Right atrium auricular region (tissue), 2 donors: ENCODE results near the gene NSFL1C. TPM values are rescaled to one million over a fixed set of nuclear protein-coding genes. Genes with fewer than 3 reads are reported as not detected.
A peak's percentile ranks its signal among the peaks of the same experiment; 100 is the strongest.

ENCODE experiments used
- DNase-seq: peaks from one replicate; pipeline ENCODE4 v3.0.0-alpha.2; 2019; ENCODE audit warnings: low spot score
- H3K27ac ChIP-seq, 2 donors: fragments of 200-600 bp; sonication (generic); 1 replicate in 1 of 2; 2 replicates in 1 of 2; pipeline ENCODE4 v1.5.1; 2016 to 2019
- H3K27me3 ChIP-seq, 2 donors: fragments of 200-600 bp; sonication (generic); one replicate each; pipeline versions ENCODE4 v1.5.1 to v1.6.0; 2017 to 2019
- H3K36me3 ChIP-seq: fragments of 200-600 bp; sonication (generic); one replicate; pipeline ENCODE4 v1.5.1; 2016
- H3K4me1 ChIP-seq, 2 donors: fragments of 200-600 bp; sonication (generic); one replicate each; pipeline versions ENCODE4 v1.5.1 to v1.6.0; 2017 to 2019
- H3K4me3 ChIP-seq, 2 donors: fragments of 200-600 bp; sonication (generic); 1 replicate in 1 of 2; 2 replicates in 1 of 2; pipeline ENCODE4 v1.5.1; 2017 to 2019; ENCODE audit warnings: mild to moderate bottlenecking in 1 of 2, moderate library complexity in 1 of 2
- H3K9me3 ChIP-seq, 2 donors: fragments of 200-600 bp; sonication (generic); one replicate each; pipeline ENCODE4 v1.5.1; 2019
- CTCF ChIP-seq, 2 donors: fragments of 200-600 bp; sonication (generic); IDR thresholded peaks; one replicate each; pipeline ENCODE4 v1.5.1; 2019; ENCODE audit warnings: antibody characterized with exemption in 2 of 2
- total RNA-seq, 2 donors: library from RNA; depleted of rRNA; stranded (reverse); fragments of >200 nt; gene quantifications; one replicate each; pipeline ENCODE4 v1.1.0, GENCODE V29; 2016

The NSFL1C gene
- total RNA-seq, 2 donors from 2014 or later, result 28.5 to 34.3 TPM

- Histone ChIP-seq H3K9me3 (no peaks in the 10 kb centered on the region), H3K4me3 (no peak overlapping the region), H3K27me3 (no peaks in the 10 kb centered on the region), H3K36me3 (no peaks in the 10 kb centered on the region), H3K27ac (no peak overlapping the region), H3K4me1 (peaks cover 0 to 10% of the 10 kb centered on the region in 2 donors)
- DNase-seq, result no peak
- TF ChIP-seq CTCF (IDR thresholded peaks at IDR 0.05), result no peak
Measured at GRCh38 chr20:1473246-1474220, 6.9 kb upstream of the NSFL1C start.

DNA sequence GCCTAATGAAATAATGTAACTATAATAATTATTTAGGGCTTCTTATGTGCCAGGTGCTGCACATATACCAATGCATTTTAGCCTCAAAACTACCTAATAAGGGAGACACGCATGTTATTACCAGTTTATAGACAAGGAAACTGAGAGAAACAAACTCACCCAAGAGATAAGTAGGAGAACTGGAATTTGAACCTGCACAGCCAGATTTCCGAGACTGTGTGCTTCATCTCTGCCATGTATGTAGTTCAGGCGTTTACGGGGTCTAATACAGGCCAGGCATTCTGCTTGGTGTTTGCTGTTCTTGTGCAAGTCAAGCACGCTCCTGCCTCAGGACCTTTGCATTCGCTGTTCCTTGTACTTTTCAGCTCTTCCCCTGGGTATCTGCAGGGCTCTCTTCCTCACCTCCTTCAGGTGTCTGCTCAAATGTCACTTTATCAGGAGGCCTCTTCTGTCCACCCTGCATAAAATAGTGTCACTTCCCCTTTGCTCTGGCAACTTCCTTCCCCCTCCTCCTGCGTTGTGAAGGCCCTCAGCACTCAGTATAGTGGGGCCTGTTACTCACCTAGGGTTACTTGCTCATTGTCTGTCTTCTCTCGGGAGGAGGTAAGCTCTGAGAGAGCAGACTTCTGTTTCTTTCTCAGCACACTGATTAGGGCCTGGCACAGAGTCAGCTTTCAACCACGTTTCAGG lies 6.1 kb upstream of the NSFL1C start:
- H3K27ac ChIP-seq, result no peak overlapping the region
- H3K9me3 ChIP-seq, result no peaks in the 10 kb centered on the region
- TF ChIP-seq CTCF (IDR thresholded peaks at IDR 0.05), result no peak
- H3K4me3 ChIP-seq, result no peak overlapping the region
- peaks cover 0 to 10% of the 10 kb centered on the region in 2 donors for H3K4me1 ChIP-seq
- DNase-seq, result no peak
- no peaks in the 10 kb centered on the region for H3K27me3 ChIP-seq
- no peaks in the 10 kb centered on the region for H3K36me3 ChIP-seq

DNA sequence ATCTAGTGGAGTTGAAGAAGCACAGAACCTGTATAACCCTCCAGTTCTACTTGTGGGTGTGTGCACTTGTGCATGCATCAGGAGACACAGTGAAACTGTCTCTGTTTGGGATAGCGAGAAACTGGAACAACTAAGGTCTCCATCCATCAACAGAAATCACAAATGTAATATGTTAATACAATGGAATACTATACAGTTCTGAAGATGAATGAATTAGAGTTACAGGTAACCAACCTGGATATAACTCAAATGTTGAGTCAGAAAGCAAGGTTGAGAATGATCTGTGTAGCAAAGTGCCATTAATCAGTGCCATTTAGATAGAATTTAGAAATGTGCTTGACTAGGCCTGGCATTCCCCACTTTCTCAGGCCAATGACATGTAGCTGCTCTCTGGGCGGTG lies 4.6 kb upstream of the NSFL1C start:
- H3K9me3 ChIP-seq, result no peaks in the 10 kb centered on the region
- no peak for DNase-seq
- TF ChIP-seq CTCF (IDR thresholded peaks at IDR 0.05), result no peak
- peaks cover 0 to 16% of the 10 kb centered on the region in 2 donors for H3K4me1 ChIP-seq
- H3K36me3 ChIP-seq, result no peaks in the 10 kb centered on the region
- H3K27ac ChIP-seq, result no peak overlapping the region
- H3K27me3 ChIP-seq, result no peaks in the 10 kb centered on the region
- H3K4me3 ChIP-seq, result no peak overlapping the region

- Histone ChIP-seq H3K36me3 (no peaks in the 10 kb centered on the region), H3K27me3 (no peaks in the 10 kb centered on the region), H3K4me3 (no peak overlapping the region), H3K4me1 (peaks cover 0 to 28% of the 10 kb centered on the region in 2 donors), H3K9me3 (no peaks in the 10 kb centered on the region), H3K27ac (peak overlapping the region in 1 of 2 donors; percentile 1)
- DNase-seq, result peak; percentile 88
- peak; percentile 46 to 74 for TF ChIP-seq CTCF (IDR thresholded peaks at IDR 0.05)
Measured at GRCh38 chr20:1469925-1470571, 3.4 kb upstream of the NSFL1C start.

DNA sequence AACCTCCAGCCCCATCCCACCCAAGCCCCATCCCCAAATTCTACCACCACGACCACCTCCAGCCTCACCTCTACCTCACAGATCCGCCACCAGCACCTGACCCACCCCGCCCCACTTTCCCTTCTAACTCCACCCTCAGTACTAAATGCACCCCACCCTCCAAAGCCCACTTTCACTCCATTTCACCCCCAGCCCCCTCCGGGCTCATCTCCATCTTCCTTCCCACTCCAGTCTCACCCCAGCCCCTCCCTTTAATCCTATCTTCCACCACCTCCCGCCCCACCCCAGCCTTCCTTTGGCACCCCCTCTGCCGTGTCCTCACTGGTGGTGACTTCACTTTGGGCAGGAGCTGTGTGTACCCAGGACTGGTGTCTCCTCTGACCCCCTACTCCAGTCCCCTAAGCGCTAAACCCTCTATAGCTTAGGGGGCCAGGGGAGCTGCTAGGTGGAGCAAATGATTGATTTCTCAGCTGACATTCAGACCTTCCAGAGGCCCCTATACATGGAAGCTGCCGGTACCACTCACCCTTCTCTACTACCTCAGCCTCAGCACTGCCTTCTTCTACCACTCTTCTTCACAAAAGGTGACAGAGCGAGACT lies 2.8 kb upstream of the NSFL1C start:
- no peaks in the 10 kb centered on the region for H3K36me3 ChIP-seq
- peak overlapping the region in 1 of 2 donors; percentile 1 for H3K27ac ChIP-seq
- H3K9me3 ChIP-seq, result no peaks in the 10 kb centered on the region
- H3K4me1 ChIP-seq, result peaks cover 0 to 32% of the 10 kb centered on the region in 2 donors
- H3K4me3 ChIP-seq, result no peak overlapping the region
- TF ChIP-seq CTCF (IDR thresholded peaks at IDR 0.05), result no peak
- no peaks in the 10 kb centered on the region for H3K27me3 ChIP-seq
- no peak for DNase-seq
